IPS-NIHi7 (cell line): ENCODE results near the gene ZNF778.
"Not testable (repeated sequence)": the region's sequence is repeated elsewhere in the genome, so short reads cannot be mapped to it uniquely, and the experiment has no call there.

Source experiments
- DNase-seq: peaks from one replicate; pipeline ENCODE4 v3.0.0; 2012; ENCODE audit warnings: mixed read lengths; ENCODE audit errors: extremely low spot score

ZNF778 gene

GRCh38 chr16:89256651-89257254 lies 39.2 kb downstream of the ZNF778 start:
- DNase-seq: peak; percentile 70

- peak; percentile 56 for DNase-seq
Observed at GRCh38 chr16:89257281-89257731, 39.8 kb downstream of the ZNF778 start.

GRCh38 chr16:89257757-89258465 lies 40.4 kb downstream of the ZNF778 start:
- DNase-seq: no peak

- DNase-seq: not testable (repeated sequence)
Observed at GRCh38 chr16:89259901-89260300, 42.4 kb downstream of the ZNF778 start.

GRCh38 chr16:89261691-89262563 lies 44.4 kb downstream of the ZNF778 start:
- no peak for DNase-seq

- no peak for DNase-seq
Observed at GRCh38 chr16:89264800-89265550, 47.5 kb downstream of the ZNF778 start.

GRCh38 chr16:89265647-89266046 lies 48.1 kb downstream of the ZNF778 start:
- DNase-seq: no peak

- no peak for DNase-seq
Observed at GRCh38 chr16:89266521-89267134, 49.1 kb downstream of the ZNF778 start.

GRCh38 chr16:89267746-89268145 lies 50.2 kb downstream of the ZNF778 start:
- not testable (repeated sequence) for DNase-seq

- no peak for DNase-seq
Observed at GRCh38 chr16:89268585-89268984, 51.1 kb downstream of the ZNF778 start.

- DNase-seq: no peak
Observed at GRCh38 chr16:89268987-89269735, 51.7 kb downstream of the ZNF778 start.

GRCh38 chr16:89269805-89270665 lies 52.5 kb downstream of the ZNF778 start:
- no peak for DNase-seq

GRCh38 chr16:89270666-89271345 lies 53.3 kb downstream of the ZNF778 start:
- no peak for DNase-seq

- no peak for DNase-seq
Observed at GRCh38 chr16:89272631-89273030, 55.1 kb downstream of the ZNF778 start.

- DNase-seq: no peak
Observed at GRCh38 chr16:89273741-89274472, 56.4 kb downstream of the ZNF778 start.

GRCh38 chr16:89274561-89275283 lies 57.2 kb downstream of the ZNF778 start:
- no peak for DNase-seq

- no peak for DNase-seq
Observed at GRCh38 chr16:89275284-89275584, 57.7 kb downstream of the ZNF778 start.
